ENCODE measurements around the gene DHX35.
"Not testable (repeated sequence)": the region's sequence is repeated elsewhere in the genome, so short reads cannot be mapped to it uniquely, and the experiment has no call there.

The DHX35 gene

GRCh38 chr20:38951611-38952010 lies 10.5 kb upstream of the DHX35 start:
- Histone ChIP-seq H3K27ac (no peak overlapping the region), H3K4me3 (no peak overlapping the region)
- no peak for TF ChIP-seq CTCF (IDR thresholded peaks at IDR 0.05)
- DNase-seq (ENCODE audit: low spot score): no peak

GRCh38 chr20:38952153-38952552 lies 10.0 kb upstream of the DHX35 start:
- no peak for DNase-seq (ENCODE audit: low spot score)
- Histone ChIP-seq H3K27ac (no peak overlapping the region), H3K4me3 (no peak overlapping the region)
- TF ChIP-seq CTCF (IDR thresholded peaks at IDR 0.05): no peak

GRCh38 chr20:38953630-38954340 lies 8.4 kb upstream of the DHX35 start:
- TF ChIP-seq CTCF (IDR thresholded peaks at IDR 0.05): no peak
- H3K4me3 ChIP-seq: no peak overlapping the region
- no peak overlapping the region for H3K27ac ChIP-seq
- DNase-seq (ENCODE audit: low spot score): no peak

GRCh38 chr20:38957235-38957876 lies 4.8 kb upstream of the DHX35 start:
- DNase-seq (ENCODE audit: low spot score): no peak
- Histone ChIP-seq H3K27ac (no peak overlapping the region), H3K4me3 (no peak overlapping the region)
- TF ChIP-seq CTCF (IDR thresholded peaks at IDR 0.05): no peak

- no peak for TF ChIP-seq CTCF (IDR thresholded peaks at IDR 0.05)
- Histone ChIP-seq H3K27ac (no peak overlapping the region), H3K4me3 (no peak overlapping the region)
- no peak for DNase-seq (ENCODE audit: low spot score)
Observed at GRCh38 chr20:38957915-38958485, 4.1 kb upstream of the DHX35 start.

DNA sequence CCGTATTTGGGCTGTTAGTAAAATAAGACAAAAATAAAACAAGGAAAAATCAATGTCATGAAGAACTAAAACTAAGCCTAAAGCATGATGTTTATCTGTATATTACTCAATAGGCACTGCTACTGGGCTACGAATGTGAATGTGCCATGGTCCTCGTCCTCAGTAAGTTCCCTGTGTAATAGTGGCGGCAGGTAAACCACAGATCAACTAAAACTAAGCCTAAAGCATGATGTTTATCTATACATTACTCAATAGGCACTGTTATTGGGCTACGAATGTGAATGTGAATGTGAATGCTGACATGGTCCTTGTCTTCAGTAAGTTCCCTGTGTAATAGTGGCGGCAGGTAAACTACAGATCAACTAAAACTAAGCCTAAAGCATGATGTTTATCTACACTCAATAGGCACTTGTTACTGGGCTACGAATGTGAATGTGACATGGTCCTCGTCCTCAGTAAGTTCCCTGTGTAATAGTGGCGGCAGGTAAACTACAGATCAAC lies 1.9 kb upstream of the DHX35 start:
- H3K27ac ChIP-seq; H3K4me3 ChIP-seq; DNase-seq (ENCODE audit: low spot score): not testable (repeated sequence)

GRCh38 chr20:38961530-38962043 lies 557 bp upstream of the DHX35 start:
- DNase-seq (ENCODE audit: low spot score): no peak
- peak overlapping the region in 1 of 2 donors; percentile 96 for H3K27ac ChIP-seq
- TF ChIP-seq CTCF (IDR thresholded peaks at IDR 0.05): no peak
- H3K4me3 ChIP-seq: peak overlapping the region; percentile 98
